A549 (cell line): ENCODE data around the gene QSER1.

Experiments
- BHLHE40 ChIP-seq: IDR thresholded peaks from 2 replicates; pipeline ENCODE4 v1.6.1; 2012; ENCODE audit warnings: low read depth, low read length, inconsistent platforms
- CHD4 ChIP-seq: fragments of 200-600 bp; sonication (generic); IDR thresholded peaks from 2 replicates; pipeline ENCODE4 v1.6.1; 2016; ENCODE audit warnings: antibody characterized with exemption, mild to moderate bottlenecking, borderline replicate concordance
- CTCF ChIP-seq: fragments of >200 bp; sonication (Bioruptor Twin); formaldehyde crosslinking; IDR thresholded peaks from 3 replicates; pipeline ENCODE4 v1.5.1; 2016
- FOSL2 ChIP-seq, 2 experiments: fragments of 450-650 bp in 1 of 2; fragments of >200 bp in 1 of 2; sonication (Bioruptor Twin) in 1 of 2; formaldehyde crosslinking; IDR thresholded peaks; 2 replicates each; pipeline versions ENCODE4 v1.5.0 to v1.6.1; 2016 to 2020; ENCODE audit warnings: mild to moderate bottlenecking in 1 of 2, moderate library complexity in 1 of 2
- KDM1A ChIP-seq: fragments of 200-600 bp; sonication (generic); IDR thresholded peaks from 2 replicates; pipeline ENCODE4 v1.6.1; 2016; ENCODE audit warnings: low read depth, mild to moderate bottlenecking
- POLR2A ChIP-seq: IDR thresholded peaks from 2 replicates; pipeline ENCODE4 v1.6.1; 2012; ENCODE audit warnings: mild to moderate bottlenecking, low read length
- RAD21 ChIP-seq, 2 experiments: fragments of >200 bp in 1 of 2; sonication (Bioruptor Twin) in 1 of 2; formaldehyde crosslinking in 1 of 2; IDR thresholded peaks in 1 of 2; conservative IDR thresholded peaks in 1 of 2; 2 replicates in 1 of 2; 3 replicates in 1 of 2; pipeline ENCODE4 v1.6.1; 2012 to 2018; ENCODE audit warnings: inconsistent platforms in 1 of 2
- USF2 ChIP-seq: fragments of 450-650 bp; IDR thresholded peaks from 2 replicates; pipeline ENCODE4 v1.6.1; 2014; ENCODE audit warnings: antibody characterized with exemption
- ZC3H11A ChIP-seq: fragments of 450-650 bp; IDR thresholded peaks from 2 replicates; pipeline ENCODE4 v1.6.1; 2014; ENCODE audit warnings: antibody characterized with exemption, mild to moderate bottlenecking

GRCh38 chr11:32902089-32902665, 9.6 kb downstream of the QSER1 start:
- no peak for TF ChIP-seq CTCF
- TF ChIP-seq RAD21 (conservative IDR thresholded peaks at IDR 0.05 in 1 of 2, IDR thresholded peaks at IDR 0.05 in 1 of 2): no peak
- no peak for TF ChIP-seq POLR2A
- TF ChIP-seq USF2: no peak
- no peak for TF ChIP-seq CHD4
- TF ChIP-seq BHLHE40: no peak
- no peak for TF ChIP-seq FOSL2 (IDR thresholded peaks at IDR 0.05)
- no peak for TF ChIP-seq FOSL2 (CRISPR knock-in tag; IDR thresholded peaks at IDR 0.05)
- TF ChIP-seq ZC3H11A: no peak
- no peak for TF ChIP-seq KDM1A
